HepG2 (cell line): ENCODE data around the gene ADGRG6. TPM values are rescaled to one million over a fixed set of nuclear protein-coding genes. Genes with fewer than 3 reads are reported as not detected.

Source experiments
- ARID3A ChIP-seq: IDR thresholded peaks from 2 replicates; pipeline ENCODE4 v1.6.1; 2012; ENCODE audit warnings: low read depth, low read length, improper control_type of control experiment
- HOXA3 ChIP-seq: sonication (generic); formaldehyde crosslinking; IDR thresholded peaks from 2 replicates; pipeline ENCODE4 v1.5.0; 2020; ENCODE audit warnings: missing genetic modification reagents
- NCOA5 ChIP-seq: sonication (generic); formaldehyde crosslinking; IDR thresholded peaks from 2 replicates; pipeline ENCODE4 v1.4.0; 2020; ENCODE audit warnings: missing genetic modification reagents
- RBAK ChIP-seq: sonication (generic); formaldehyde crosslinking; IDR thresholded peaks from 2 replicates; pipeline ENCODE4 v1.5.1; 2020; ENCODE audit warnings: mild to moderate bottlenecking, missing genetic modification reagents
- RFXANK ChIP-seq: IDR thresholded peaks from 2 replicates; pipeline ENCODE4 v1.6.1; 2016
- ZNF101 ChIP-seq: sonication (generic); formaldehyde crosslinking; IDR thresholded peaks from 2 replicates; pipeline ENCODE4 v1.4.0; 2020; ENCODE audit warnings: mild to moderate bottlenecking, low read depth, missing genetic modification reagents, borderline replicate concordance
- ZNF121 ChIP-seq: sonication (generic); formaldehyde crosslinking; IDR thresholded peaks from 2 replicates; pipeline ENCODE4 v1.5.0; 2020; ENCODE audit warnings: mild to moderate bottlenecking, missing genetic modification reagents
- ZNF263 ChIP-seq: sonication (generic); formaldehyde crosslinking; IDR thresholded peaks from 2 replicates; pipeline ENCODE4 v1.4.0; 2020; ENCODE audit warnings: missing genetic modification reagents
- ZNF367 ChIP-seq: sonication (generic); formaldehyde crosslinking; IDR thresholded peaks from 2 replicates; pipeline ENCODE4 v1.4.0; 2020; ENCODE audit warnings: missing genetic modification reagents, borderline replicate concordance
- ZNF512B ChIP-seq: sonication (generic); formaldehyde crosslinking; IDR thresholded peaks from 2 replicates; pipeline ENCODE4 v1.5.1; 2020; ENCODE audit warnings: missing genetic modification reagents, mild to moderate bottlenecking, borderline replicate concordance
- ZNF569 ChIP-seq: sonication (generic); formaldehyde crosslinking; IDR thresholded peaks from 2 replicates; pipeline ENCODE4 v1.5.0; 2020; ENCODE audit warnings: mild to moderate bottlenecking, missing genetic modification reagents, moderate library complexity, borderline replicate concordance
- ZNF878 ChIP-seq: sonication (generic); formaldehyde crosslinking; IDR thresholded peaks from 2 replicates; pipeline ENCODE4 v1.8.1; 2023; ENCODE audit warnings: mild to moderate bottlenecking, missing genetic modification reagents, moderate library complexity
- polyA plus RNA-seq, 8 experiments: library from polyadenylated mRNA; depleted of rRNA in 3 of 8; stranded (reverse) in 7 of 8; unstranded in 1 of 8; fragments of >200 nt; fragmentation: Illumina TruSeq in 4 of 8; extraction: Trizol in 4 of 8; gene quantifications; 2 replicates each; pipeline versions ENCODE4 v1.2.1 to v1.2.3, GENCODE V29; 2011 to 2016; ENCODE audit warnings: low read depth in 4 of 8, missing spikeins in 1 of 8, mixed read lengths in 1 of 8; ENCODE audit not compliant: insufficient read depth in 1 of 8
- total RNA-seq, 5 experiments: library from RNA; depleted of rRNA; stranded (reverse); fragments of >200 nt; fragmentation: Illumina TruSeq; extraction: Trizol; gene quantifications; 2 replicates each; pipeline ENCODE4 v1.2.3, GENCODE V29; 2016; ENCODE audit warnings: low read depth in 1 of 5
- TF ChIP-seq, protein P1 (sequence below): sonication (generic); formaldehyde crosslinking; IDR thresholded peaks from 2 replicates; pipeline ENCODE4 v1.4.0; 2020; ENCODE audit warnings: missing genetic modification reagents
- TF ChIP-seq, protein P2 (sequence below): sonication (generic); formaldehyde crosslinking; IDR thresholded peaks from 2 replicates; pipeline ENCODE4 v1.4.0; 2020; ENCODE audit warnings: mild to moderate bottlenecking, missing genetic modification reagents, borderline replicate concordance
- TF ChIP-seq, protein P3 (sequence below): sonication (generic); formaldehyde crosslinking; IDR thresholded peaks from 2 replicates; pipeline ENCODE4 v1.4.0; 2020; ENCODE audit warnings: missing genetic modification reagents

The ADGRG6 gene
- total and polyA plus RNA-seq, 2 of the 13 experiments (the other 11 are each of a cell fraction or from before 2014, with no cell fraction given) = 129 to 249 TPM

GRCh38 chr6:142285235-142286087 lies 16.3 kb upstream of the ADGRG6 start (continued):
- TF ChIP-seq ZNF878 = no peak
- TF ChIP-seq ZNF101 (CRISPR knock-in tag) = no peak
- no peak for TF ChIP-seq ZNF569
- no peak for TF ChIP-seq ZNF263
- TF ChIP-seq, protein P1, sequence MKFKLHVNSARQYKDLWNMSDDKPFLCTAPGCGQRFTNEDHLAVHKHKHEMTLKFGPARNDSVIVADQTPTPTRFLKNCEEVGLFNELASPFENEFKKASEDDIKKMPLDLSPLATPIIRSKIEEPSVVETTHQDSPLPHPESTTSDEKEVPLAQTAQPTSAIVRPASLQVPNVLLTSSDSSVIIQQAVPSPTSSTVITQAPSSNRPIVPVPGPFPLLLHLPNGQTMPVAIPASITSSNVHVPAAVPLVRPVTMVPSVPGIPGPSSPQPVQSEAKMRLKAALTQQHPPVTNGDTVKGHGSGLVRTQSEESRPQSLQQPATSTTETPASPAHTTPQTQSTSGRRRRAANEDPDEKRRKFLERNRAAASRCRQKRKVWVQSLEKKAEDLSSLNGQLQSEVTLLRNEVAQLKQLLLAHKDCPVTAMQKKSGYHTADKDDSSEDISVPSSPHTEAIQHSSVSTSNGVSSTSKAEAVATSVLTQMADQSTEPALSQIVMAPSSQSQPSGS = peak; percentile 64
- TF ChIP-seq, protein P2, sequence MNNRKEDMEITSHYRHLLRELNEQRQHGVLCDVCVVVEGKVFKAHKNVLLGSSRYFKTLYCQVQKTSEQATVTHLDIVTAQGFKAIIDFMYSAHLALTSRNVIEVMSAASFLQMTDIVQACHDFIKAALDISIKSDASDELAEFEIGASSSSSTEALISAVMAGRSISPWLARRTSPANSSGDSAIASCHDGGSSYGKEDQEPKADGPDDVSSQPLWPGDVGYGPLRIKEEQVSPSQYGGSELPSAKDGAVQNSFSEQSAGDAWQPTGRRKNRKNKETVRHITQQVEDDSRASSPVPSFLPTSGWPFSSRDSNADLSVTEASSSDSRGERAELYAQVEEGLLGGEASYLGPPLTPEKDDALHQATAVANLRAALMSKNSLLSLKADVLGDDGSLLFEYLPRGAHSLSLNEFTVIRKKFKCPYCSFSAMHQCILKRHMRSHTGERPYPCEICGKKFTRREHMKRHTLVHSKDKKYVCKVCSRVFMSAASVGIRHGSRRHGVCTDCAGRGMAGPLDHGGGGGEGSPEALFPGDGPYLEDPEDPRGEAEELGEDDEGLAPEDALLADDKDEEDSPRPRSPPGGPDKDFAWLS (CRISPR knock-in tag) = no peak
- no peak for TF ChIP-seq ZNF512B (CRISPR knock-in tag)
- no peak for TF ChIP-seq NCOA5 (CRISPR knock-in tag)
- no peak for TF ChIP-seq RFXANK
- peak; percentile 61 for TF ChIP-seq HOXA3 (CRISPR knock-in tag)
- TF ChIP-seq, protein P3, sequence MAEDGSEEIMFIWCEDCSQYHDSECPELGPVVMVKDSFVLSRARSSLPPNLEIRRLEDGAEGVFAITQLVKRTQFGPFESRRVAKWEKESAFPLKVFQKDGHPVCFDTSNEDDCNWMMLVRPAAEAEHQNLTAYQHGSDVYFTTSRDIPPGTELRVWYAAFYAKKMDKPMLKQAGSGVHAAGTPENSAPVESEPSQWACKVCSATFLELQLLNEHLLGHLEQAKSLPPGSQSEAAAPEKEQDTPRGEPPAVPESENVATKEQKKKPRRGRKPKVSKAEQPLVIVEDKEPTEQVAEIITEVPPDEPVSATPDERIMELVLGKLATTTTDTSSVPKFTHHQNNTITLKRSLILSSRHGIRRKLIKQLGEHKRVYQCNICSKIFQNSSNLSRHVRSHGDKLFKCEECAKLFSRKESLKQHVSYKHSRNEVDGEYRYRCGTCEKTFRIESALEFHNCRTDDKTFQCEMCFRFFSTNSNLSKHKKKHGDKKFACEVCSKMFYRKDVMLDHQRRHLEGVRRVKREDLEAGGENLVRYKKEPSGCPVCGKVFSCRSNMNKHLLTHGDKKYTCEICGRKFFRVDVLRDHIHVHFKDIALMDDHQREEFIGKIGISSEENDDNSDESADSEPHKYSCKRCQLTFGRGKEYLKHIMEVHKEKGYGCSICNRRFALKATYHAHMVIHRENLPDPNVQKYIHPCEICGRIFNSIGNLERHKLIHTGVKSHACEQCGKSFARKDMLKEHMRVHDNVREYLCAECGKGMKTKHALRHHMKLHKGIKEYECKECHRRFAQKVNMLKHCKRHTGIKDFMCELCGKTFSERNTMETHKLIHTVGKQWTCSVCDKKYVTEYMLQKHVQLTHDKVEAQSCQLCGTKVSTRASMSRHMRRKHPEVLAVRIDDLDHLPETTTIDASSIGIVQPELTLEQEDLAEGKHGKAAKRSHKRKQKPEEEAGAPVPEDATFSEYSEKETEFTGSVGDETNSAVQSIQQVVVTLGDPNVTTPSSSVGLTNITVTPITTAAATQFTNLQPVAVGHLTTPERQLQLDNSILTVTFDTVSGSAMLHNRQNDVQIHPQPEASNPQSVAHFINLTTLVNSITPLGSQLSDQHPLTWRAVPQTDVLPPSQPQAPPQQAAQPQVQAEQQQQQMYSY (CRISPR knock-in tag) = no peak
- TF ChIP-seq ZNF121 (CRISPR knock-in tag) = no peak
- TF ChIP-seq ZNF367 (CRISPR knock-in tag) = no peak
- no peak for TF ChIP-seq RBAK (CRISPR knock-in tag)
- TF ChIP-seq ARID3A = peak; percentile 90
